ENCODE data around the gene PARP9. TPM values are rescaled to one million over a fixed set of nuclear protein-coding genes. Genes with fewer than 3 reads are reported as not detected.

PARP9 gene
- total and polyA plus RNA-seq, 2 of the 13 experiments (the other 11 are each of a cell fraction or from before 2014, with no cell fraction given): 6.5 to 10.6 TPM

DNA sequence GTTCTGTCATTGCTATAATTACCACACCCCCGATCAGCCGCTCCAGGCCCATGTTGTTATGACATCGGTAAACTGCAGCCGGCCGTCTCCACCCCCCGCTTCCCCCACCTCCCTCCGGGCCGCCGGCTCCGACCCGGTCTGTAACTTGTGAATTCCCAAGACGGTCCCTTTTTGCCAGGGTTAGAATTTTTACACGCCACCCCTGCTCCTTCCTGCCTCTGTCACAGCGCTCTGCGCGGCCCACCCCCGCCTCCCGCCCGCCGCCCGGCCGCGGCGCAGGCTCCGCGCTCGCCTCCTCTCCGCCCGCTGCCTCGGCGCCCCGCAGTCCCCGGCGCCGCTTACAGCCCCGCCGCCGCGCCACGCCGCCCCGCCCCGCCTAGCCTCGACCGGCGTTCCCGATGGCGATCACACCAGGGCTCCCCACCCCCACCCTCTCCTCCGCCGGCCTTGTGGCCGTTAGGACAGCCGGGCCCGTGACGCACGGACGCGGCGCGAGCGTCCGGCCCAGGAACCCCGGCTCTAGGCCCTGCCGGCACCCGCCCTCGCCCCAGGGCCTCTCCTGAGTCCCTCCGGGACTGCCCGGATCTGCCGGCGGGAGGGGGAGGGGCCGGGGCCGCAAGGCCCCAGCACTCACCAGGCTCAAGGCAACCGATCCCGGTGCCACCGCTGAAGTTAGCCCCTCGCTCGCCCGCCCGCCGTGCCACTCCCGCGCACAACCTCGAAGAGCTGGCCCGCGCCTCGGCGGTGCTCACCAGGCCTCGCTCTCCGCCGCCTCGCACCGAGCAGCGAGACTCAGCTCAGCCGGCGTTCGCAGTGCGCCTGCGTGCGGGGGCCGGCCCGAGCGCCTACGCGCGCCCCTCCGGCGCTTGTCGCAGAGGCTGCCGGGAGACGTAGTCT, 49.7 kb downstream of the PARP9 start, which contains the start of gene KPNA1 (continued):
- TF ChIP-seq HNRNPL (IDR thresholded peaks at IDR 0.05; ENCODE audit: low read depth, low read length): no peak
- TF ChIP-seq MEF2D (CRISPR knock-in tag; IDR thresholded peaks at IDR 0.05): no peak
- TF ChIP-seq TP53 (CRISPR knock-in tag; conservative IDR thresholded peaks at IDR 0.05): 0 out of 2 replicates have a peak, but pooled peaks have one; percentile 41
- TF ChIP-seq ZNF251 (CRISPR knock-in tag; IDR thresholded peaks at IDR 0.05): no peak
- TF ChIP-seq, protein P1, sequence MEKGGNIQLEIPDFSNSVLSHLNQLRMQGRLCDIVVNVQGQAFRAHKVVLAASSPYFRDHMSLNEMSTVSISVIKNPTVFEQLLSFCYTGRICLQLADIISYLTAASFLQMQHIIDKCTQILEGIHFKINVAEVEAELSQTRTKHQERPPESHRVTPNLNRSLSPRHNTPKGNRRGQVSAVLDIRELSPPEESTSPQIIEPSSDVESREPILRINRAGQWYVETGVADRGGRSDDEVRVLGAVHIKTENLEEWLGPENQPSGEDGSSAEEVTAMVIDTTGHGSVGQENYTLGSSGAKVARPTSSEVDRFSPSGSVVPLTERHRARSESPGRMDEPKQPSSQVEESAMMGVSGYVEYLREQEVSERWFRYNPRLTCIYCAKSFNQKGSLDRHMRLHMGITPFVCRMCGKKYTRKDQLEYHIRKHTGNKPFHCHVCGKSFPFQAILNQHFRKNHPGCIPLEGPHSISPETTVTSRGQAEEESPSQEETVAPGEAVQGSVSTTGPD (CRISPR knock-in tag; IDR thresholded peaks at IDR 0.05): no peak
- TF ChIP-seq ZNF160 (CRISPR knock-in tag; IDR thresholded peaks at IDR 0.05): peak; percentile 92
- TF ChIP-seq ETV5 (CRISPR knock-in tag; IDR thresholded peaks at IDR 0.05; ENCODE audit: borderline replicate concordance): no peak
- TF ChIP-seq HMG20B (CRISPR knock-in tag; conservative IDR thresholded peaks at IDR 0.05): no peak
- TF ChIP-seq ZNF550 (CRISPR knock-in tag; IDR thresholded peaks at IDR 0.05; ENCODE audit: borderline replicate concordance): no peak
- peak; percentile 69; the same call in 1 of the 2 replicates for TF ChIP-seq NR2C2 (CRISPR knock-in tag; IDR thresholded peaks at IDR 0.05; ENCODE audit: borderline replicate concordance)
- no peak for TF ChIP-seq SRSF1 (optimal IDR thresholded peaks at IDR 0.05; ENCODE audit: low read depth, low read length)
- TF ChIP-seq ZKSCAN5 (CRISPR knock-in tag; IDR thresholded peaks at IDR 0.05): no peak
- TF ChIP-seq EP300 (IDR thresholded peaks at IDR 0.05; ENCODE audit: low read depth in 2 of 2, low read length in 2 of 2): no peak
- peak; percentile 52 for TF ChIP-seq EP300 (CRISPR knock-in tag; IDR thresholded peaks at IDR 0.05; ENCODE audit: borderline replicate concordance)
- TF ChIP-seq STAG1 (CRISPR knock-in tag; IDR thresholded peaks at IDR 0.05): no peak
- TF ChIP-seq, protein P2, sequence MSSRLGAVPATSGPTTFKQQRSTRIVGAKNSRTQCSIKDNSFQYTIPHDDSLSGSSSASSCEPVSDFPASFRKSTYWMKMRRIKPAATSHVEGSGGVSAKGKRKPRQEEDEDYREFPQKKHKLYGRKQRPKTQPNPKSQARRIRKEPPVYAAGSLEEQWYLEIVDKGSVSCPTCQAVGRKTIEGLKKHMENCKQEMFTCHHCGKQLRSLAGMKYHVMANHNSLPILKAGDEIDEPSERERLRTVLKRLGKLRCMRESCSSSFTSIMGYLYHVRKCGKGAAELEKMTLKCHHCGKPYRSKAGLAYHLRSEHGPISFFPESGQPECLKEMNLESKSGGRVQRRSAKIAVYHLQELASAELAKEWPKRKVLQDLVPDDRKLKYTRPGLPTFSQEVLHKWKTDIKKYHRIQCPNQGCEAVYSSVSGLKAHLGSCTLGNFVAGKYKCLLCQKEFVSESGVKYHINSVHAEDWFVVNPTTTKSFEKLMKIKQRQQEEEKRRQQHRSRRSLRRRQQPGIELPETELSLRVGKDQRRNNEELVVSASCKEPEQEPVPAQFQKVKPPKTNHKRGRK (CRISPR knock-in tag; IDR thresholded peaks at IDR 0.05): no peak
- TF ChIP-seq ZNF761 (CRISPR knock-in tag; conservative IDR thresholded peaks at IDR 0.05): no peak; the same call in 1 of the 2 replicates
- TF ChIP-seq GTF2F1 (IDR thresholded peaks at IDR 0.05; ENCODE audit: low read length): no peak
- no peak for TF ChIP-seq NFRKB (IDR thresholded peaks at IDR 0.05)
- no peak for TF ChIP-seq NR3C1 (CRISPR knock-in tag; IDR thresholded peaks at IDR 0.05)
- no peak for TF ChIP-seq NCOA2 (CRISPR knock-in tag; IDR thresholded peaks at IDR 0.05)
- TF ChIP-seq, protein P3, sequence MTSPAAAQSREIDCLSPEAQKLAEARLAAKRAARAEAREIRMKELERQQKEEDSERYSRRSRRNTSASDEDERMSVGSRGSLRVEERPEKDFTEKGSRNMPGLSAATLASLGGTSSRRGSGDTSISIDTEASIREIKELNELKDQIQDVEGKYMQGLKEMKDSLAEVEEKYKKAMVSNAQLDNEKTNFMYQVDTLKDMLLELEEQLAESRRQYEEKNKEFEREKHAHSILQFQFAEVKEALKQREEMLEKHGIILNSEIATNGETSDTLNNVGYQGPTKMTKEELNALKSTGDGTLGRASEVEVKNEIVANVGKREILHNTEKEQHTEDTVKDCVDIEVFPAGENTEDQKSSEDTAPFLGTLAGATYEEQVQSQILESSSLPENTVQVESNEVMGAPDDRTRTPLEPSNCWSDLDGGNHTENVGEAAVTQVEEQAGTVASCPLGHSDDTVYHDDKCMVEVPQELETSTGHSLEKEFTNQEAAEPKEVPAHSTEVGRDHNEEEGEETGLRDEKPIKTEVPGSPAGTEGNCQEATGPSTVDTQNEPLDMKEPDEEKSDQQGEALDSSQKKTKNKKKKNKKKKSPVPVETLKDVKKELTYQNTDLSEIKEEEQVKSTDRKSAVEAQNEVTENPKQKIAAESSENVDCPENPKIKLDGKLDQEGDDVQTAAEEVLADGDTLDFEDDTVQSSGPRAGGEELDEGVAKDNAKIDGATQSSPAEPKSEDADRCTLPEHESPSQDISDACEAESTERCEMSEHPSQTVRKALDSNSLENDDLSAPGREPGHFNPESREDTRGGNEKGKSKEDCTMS (CRISPR knock-in tag; conservative IDR thresholded peaks at IDR 0.05): no peak
- peak; percentile 75 for TF ChIP-seq HOXA3 (CRISPR knock-in tag; IDR thresholded peaks at IDR 0.05)
- TF ChIP-seq, protein P4, sequence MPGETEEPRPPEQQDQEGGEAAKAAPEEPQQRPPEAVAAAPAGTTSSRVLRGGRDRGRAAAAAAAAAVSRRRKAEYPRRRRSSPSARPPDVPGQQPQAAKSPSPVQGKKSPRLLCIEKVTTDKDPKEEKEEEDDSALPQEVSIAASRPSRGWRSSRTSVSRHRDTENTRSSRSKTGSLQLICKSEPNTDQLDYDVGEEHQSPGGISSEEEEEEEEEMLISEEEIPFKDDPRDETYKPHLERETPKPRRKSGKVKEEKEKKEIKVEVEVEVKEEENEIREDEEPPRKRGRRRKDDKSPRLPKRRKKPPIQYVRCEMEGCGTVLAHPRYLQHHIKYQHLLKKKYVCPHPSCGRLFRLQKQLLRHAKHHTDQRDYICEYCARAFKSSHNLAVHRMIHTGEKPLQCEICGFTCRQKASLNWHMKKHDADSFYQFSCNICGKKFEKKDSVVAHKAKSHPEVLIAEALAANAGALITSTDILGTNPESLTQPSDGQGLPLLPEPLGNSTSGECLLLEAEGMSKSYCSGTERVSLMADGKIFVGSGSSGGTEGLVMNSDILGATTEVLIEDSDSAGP (CRISPR knock-in tag; IDR thresholded peaks at IDR 0.05; ENCODE audit: borderline replicate concordance): peak; percentile 72; the same call in 1 of the 2 replicates
